ENCODE measurements around the gene BRINP3. TPM values are rescaled to one million over a fixed set of nuclear protein-coding genes. Genes with fewer than 3 reads are reported as not detected.

The BRINP3 gene
- total RNA-seq, 1 donor from 2014 or later = 1.5 TPM

- H3K27me3 ChIP-seq = no peaks in the 10 kb centered on the region
- H3K36me3 ChIP-seq = no peaks in the 10 kb centered on the region
- no peak overlapping the region for H3K27ac ChIP-seq
- H3K4me3 ChIP-seq = no peak overlapping the region
- no peak for DNase-seq (ENCODE audit: low spot score in 2 of 2)
- no peaks in the 10 kb centered on the region for H3K4me1 ChIP-seq
- no peak for TF ChIP-seq CTCF (IDR thresholded peaks at IDR 0.05)
- intact Hi-C loops (cut with DNase I) = no loop called here
- no peaks in the 10 kb centered on the region for H3K9me3 ChIP-seq
Measured at GRCh38 chr1:190168893-190169280, 308.8 kb downstream of the BRINP3 start.

GRCh38 chr1:190168116-190168892 is 309.4 kb downstream of the BRINP3 start:
- H3K27ac ChIP-seq = no peak overlapping the region
- no peaks in the 10 kb centered on the region for H3K9me3 ChIP-seq
- no peak for TF ChIP-seq CTCF (IDR thresholded peaks at IDR 0.05)
- H3K36me3 ChIP-seq = no peaks in the 10 kb centered on the region
- intact Hi-C loops (cut with DNase I) = no loop called here
- no peaks in the 10 kb centered on the region for H3K4me1 ChIP-seq
- no peak overlapping the region for H3K4me3 ChIP-seq
- no peaks in the 10 kb centered on the region for H3K27me3 ChIP-seq
- no peak for DNase-seq (ENCODE audit: low spot score in 2 of 2)

GRCh38 chr1:190159146-190159545 is 318.5 kb downstream of the BRINP3 start:
- Histone ChIP-seq H3K4me3 (no peak overlapping the region), H3K36me3 (no peaks in the 10 kb centered on the region), H3K9me3 (no peaks in the 10 kb centered on the region), H3K4me1 (no peaks in the 10 kb centered on the region), H3K27me3 (no peaks in the 10 kb centered on the region), H3K27ac (no peak overlapping the region)
- TF ChIP-seq CTCF (IDR thresholded peaks at IDR 0.05) = no peak
- DNase-seq (ENCODE audit: low spot score in 2 of 2) = no peak
- intact Hi-C loops (cut with DNase I) = no loop called here

GRCh38 chr1:190154744-190155143 is 322.9 kb downstream of the BRINP3 start:
- H3K27ac ChIP-seq = no peak overlapping the region
- no peaks in the 10 kb centered on the region for H3K27me3 ChIP-seq
- no peak overlapping the region for H3K4me3 ChIP-seq
- no peak for TF ChIP-seq CTCF (IDR thresholded peaks at IDR 0.05)
- intact Hi-C loops (cut with DNase I) = no loop called here
- no peaks in the 10 kb centered on the region for H3K4me1 ChIP-seq
- H3K9me3 ChIP-seq = no peaks in the 10 kb centered on the region
- no peak for DNase-seq (ENCODE audit: low spot score in 2 of 2)
- no peaks in the 10 kb centered on the region for H3K36me3 ChIP-seq

GRCh38 chr1:190147616-190148015 is 330.0 kb downstream of the BRINP3 start:
- Histone ChIP-seq H3K27me3 (no peaks in the 10 kb centered on the region), H3K9me3 (no peaks in the 10 kb centered on the region), H3K4me3 (no peak overlapping the region), H3K4me1 (no peaks in the 10 kb centered on the region), H3K36me3 (no peaks in the 10 kb centered on the region), H3K27ac (no peak overlapping the region)
- TF ChIP-seq CTCF (IDR thresholded peaks at IDR 0.05) = no peak
- no peak for DNase-seq (ENCODE audit: low spot score in 2 of 2)
- intact Hi-C loops (cut with DNase I) = no loop called here
